ENCODE measurements around the gene SPNS1.
"Not testable (repeated sequence)": the region's sequence is repeated elsewhere in the genome, so short reads cannot be mapped to it uniquely, and the experiment has no call there.

Gene SPNS1

GRCh38 chr16:28991687-28992086 is 17.1 kb downstream of the SPNS1 start:
- DNase-seq = no peak

DNA sequence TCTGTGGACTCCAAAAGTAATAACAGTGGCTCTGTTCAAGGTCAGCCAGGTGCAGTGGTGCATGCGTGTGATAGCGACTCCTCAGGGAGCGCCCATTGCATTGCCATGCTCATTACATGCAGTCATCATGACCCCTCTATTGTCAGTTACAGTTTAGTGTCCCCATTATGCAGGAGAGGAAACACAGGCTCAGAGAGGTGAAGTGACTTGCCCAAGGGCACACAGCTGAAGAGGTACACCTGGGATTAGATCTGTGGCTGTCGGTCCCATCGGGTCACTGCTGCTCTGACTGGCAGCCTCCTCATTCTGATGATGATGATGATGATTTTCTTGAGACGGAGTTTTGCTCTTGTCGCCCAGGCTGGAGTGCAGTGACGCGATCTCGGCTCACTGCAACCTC is 17.9 kb downstream of the SPNS1 start:
- no peak for DNase-seq

DNA sequence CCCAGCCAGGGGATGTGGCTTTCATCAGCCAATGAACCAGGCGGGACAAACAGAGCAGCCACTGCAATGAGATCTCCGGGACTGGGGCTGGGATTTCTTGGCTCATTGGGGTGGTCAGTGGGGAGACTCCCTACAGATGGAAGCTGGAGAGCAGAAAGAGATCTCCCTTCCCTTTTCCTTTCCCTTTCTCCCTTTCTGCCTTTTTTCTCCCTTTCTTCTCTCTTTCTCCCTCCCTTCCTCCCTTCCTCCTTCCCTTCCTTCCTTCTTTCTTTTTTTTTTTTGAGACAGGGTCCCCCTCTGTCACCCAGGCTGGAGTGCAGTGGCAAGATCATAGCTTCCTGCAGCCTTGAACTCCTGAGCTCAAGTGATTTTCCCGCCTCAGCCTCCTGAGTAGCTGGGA is 24.3 kb downstream of the SPNS1 start:
- DNase-seq = no peak

DNA sequence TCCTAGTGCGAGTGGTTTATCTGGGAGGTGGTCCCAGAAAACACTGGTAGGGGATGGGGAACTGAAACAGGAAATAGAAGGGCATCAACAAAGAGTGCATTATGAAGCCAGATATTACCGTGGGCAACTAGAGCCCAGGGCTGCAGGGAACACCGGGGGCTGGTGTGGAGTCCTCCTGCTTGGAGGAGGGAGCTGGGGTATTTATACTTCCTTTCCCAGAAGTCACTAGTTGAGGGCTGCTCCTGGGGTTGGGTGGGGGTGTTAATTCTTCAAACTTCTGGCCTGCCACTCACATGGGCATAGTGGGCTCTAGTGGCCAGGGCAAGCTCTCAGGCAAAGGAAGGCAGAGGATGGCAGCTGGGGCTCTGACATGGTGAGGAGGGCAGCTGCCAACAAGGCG is 25.0 kb downstream of the SPNS1 start:
- DNase-seq = no peak

DNA sequence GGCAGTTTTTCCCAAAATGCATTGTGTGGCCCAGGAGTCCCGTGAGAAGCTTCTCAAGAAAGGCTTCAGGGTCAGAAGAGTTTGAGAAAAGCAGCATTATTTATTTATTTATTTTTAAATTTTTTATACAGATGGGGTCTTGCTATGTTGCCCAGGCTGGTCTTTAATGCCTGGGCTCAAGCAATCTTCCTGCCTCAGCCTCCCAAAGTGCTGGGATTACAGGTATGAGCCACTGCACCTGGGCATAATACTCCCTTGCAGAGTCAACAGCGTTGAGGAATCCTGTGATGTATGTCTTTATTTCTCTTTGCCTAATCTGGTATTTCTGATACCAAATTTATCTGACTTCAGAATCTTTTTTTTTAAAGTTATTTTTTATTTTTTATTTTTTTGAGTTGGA is 25.4 kb downstream of the SPNS1 start:
- DNase-seq = no peak

DNA sequence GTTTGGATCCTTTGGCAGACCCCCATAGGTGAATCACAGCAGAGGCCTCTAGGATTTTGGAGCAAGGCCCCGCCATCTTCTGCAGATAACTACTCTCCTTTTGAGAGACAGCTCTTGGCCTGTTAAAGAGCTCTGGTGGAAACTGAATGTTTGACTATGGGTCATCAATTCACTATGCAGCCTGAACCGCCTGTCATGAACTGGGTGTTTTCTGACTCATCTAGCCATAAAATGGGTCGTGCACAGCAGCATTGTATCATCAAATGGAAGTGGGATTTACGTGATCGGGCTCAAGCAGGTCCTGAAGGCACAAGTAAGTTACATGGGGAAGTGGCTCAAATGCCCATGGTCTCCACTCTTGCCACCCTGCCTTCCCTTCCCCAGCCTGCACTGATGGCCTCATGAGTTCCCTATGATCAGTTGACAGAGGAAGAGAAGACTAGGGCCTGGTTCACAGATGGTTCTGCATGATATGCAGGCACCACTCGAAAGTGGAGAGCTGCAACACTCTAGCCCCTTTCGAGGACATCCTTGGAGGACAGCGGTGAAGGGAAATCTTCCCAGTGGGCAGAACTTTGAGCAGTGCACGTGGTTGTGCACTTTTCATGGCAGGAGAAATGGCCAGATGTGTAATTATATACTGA is 30.0 kb downstream of the SPNS1 start:
- DNase-seq = not testable (repeated sequence)

DNA sequence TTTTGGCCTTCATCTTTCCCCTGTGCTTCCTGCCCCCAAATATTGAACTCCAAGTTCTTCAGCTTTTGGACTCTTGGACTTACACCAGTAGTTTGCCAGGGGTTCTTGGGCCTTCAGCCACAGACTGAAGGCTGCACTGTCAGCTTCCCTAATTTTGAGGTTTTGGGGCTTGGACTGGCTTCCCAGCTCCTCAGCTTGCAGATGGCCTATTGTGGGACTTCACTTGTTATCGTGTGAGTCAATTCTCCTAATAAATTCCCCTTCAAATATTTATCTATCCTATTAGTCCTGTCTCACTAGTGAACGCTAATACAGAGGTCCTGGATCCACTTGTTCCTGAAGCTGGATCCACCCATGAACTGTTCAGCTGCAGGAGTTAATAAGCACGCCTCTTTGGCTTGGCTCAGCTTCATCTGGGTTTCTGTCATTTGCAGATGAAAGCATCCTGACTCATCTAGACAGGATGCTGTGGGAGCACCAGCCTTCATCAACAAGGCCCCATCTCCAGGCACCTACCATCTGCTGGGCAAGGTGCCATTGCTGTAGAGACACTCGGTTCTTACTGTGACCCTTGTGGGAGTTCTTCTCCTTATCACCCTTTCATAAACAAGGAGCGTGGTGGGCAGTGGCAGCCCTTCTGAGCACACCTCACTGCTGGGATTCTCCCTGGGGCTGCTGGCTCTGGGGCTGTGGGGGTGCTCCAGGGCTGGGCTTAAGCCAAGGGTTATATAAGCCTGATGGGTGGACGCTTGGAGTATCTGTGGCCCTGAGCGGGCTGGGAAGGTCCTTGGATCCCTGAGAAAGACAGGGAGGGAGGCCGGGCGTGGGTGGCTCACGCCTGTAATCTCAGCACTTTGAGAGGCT is 33.4 kb downstream of the SPNS1 start:
- DNase-seq = peak; percentile 51

GRCh38 chr16:29009050-29009837 is 34.7 kb downstream of the SPNS1 start:
- DNase-seq = no peak

DNA sequence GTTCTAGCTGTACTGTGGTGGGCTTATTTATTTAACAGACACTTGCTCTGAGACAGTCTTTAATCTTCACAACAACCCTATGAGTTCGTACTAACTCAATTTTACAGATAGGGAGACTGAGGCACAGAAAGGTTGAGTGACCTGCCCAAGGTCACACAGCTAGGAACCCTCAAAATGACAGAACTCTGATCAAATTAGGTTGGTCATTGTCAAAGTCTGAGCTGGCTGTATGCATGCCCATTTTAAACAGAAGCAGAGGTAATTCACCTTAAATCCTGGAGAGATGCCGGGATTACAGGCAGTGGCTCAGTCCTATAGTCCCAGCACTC is 35.2 kb downstream of the SPNS1 start:
- DNase-seq = no peak

DNA sequence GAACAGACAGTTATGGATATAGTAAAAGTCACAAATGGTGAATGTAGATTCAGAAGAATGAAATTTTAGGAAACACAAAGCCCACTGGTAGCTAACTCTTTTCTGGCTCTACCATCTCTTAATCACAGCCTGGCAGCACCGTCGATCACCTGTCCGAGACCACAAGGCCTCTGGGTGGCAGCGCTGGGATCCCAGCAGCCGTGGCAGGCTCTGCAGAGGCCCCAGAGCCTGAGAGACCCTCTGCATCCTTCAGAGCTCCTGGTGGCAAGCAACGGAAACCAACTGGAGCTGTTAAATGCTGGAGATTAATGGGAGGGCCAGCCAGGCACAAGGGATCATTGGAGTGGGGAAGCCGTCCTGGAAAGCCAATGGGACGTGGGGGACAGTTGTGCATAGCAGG is 36.5 kb downstream of the SPNS1 start:
- DNase-seq = no peak

GRCh38 chr16:29011851-29012250 is 37.3 kb downstream of the SPNS1 start:
- DNase-seq = no peak

- DNase-seq = no peak
Observed at GRCh38 chr16:29012913-29013553, 38.5 kb downstream of the SPNS1 start.

GRCh38 chr16:29014561-29015069 is 40.0 kb downstream of the SPNS1 start:
- no peak for DNase-seq

- DNase-seq = no peak
Observed at GRCh38 chr16:29022196-29022595, 47.6 kb downstream of the SPNS1 start.

GRCh38 chr16:29023279-29024277 is 49.0 kb downstream of the SPNS1 start:
- no peak for DNase-seq

DNA sequence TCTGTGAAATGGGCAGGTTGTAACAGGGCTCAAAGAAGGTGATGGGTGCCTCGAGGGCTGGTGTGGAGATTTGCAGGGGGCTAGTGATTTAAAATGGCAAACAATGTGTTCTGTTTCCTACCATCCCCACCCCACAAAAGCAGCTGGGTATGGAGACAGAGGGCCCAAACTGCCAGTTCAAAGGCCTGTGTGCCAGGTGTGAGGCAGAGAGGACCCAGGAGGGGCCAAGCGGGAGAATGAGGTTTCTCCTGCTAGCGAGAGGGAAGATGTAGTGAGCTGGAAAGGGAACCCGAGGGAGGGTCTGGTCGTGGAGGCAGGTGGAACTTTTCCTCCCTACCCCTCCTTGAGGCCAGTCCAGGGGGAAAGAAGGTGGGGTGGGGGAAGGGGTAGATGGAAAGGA is 49.7 kb downstream of the SPNS1 start:
- DNase-seq = no peak

- DNase-seq = no peak
Observed at GRCh38 chr16:29025218-29025617, 50.6 kb downstream of the SPNS1 start.

GRCh38 chr16:29025735-29026134 is 51.2 kb downstream of the SPNS1 start:
- DNase-seq = no peak

- no peak for DNase-seq
Observed at GRCh38 chr16:29028457-29029167, 54.0 kb downstream of the SPNS1 start.

- DNase-seq = peak; percentile 91
Observed at GRCh38 chr16:29029168-29029994, 54.8 kb downstream of the SPNS1 start.

All from fibroblast of upper back skin (primary cell).